GM12878 (cell line): ENCODE data around the gene PCNX1. TPM values are rescaled to one million over a fixed set of nuclear protein-coding genes. Genes with fewer than 3 reads are reported as not detected.

Experiments used
- ATAC-seq: fragments of 200-7000 bp; cut with Tn5 transposase; 3 replicates; pipeline ENCODE4 v1.9.1; 2020; ENCODE audit warnings: mild to moderate bottlenecking, moderate library complexity
- BruUV-seq: library from RNA; stranded (reverse); fragments of 400-500 nt; replicated peaks from 2 replicates; lab custom pipeline; 2021; lab: Mats Ljungman, UMichigan
- CTCF ChIA-PET: fragments of 300-600 bp; sonication (Branson Sonifier 250); formaldehyde crosslinking; extraction: SDS; loops from one replicate; lab custom pipeline; 2021; ENCODE audit warnings: inconsistent platforms; lab: Yijun Ruan, JAX
- POLR2A ChIA-PET: fragments of 350-600 bp; formaldehyde crosslinking; extraction: SDS; loops from one replicate; lab custom pipeline; 2021; ENCODE audit warnings: inconsistent platforms; lab: Charles Lee
- RAD21 ChIA-PET: fragments of 300-600 bp; sonication (Branson Sonifier 250); formaldehyde crosslinking; loops from one replicate; lab custom pipeline; 2023; ENCODE audit warnings: antibody characterized with exemption; ENCODE audit not compliant: unreplicated experiment; lab: Charles Lee
- SMC1A ChIA-PET: fragments of 300-600 bp; sonication (Branson Sonifier 250); formaldehyde crosslinking; loops from one replicate; lab custom pipeline; 2023; ENCODE audit not compliant: unreplicated experiment, uncharacterized antibody; lab: Charles Lee
- DNase-seq: peaks from one replicate; pipeline ENCODE4 v3.0.0-alpha.2; 2011; ENCODE audit warnings: low read depth, low spot score
- FAIRE-seq: peaks from 3 replicates; lab custom pipeline; 2011; peaks lifted over from hg19 to GRCh38; lab: Jason Lieb, UNC
- H2AFZ ChIP-seq: 2 replicates; pipeline ENCODE4 v1.6.0; 2011; ENCODE audit warnings: low read depth, low read length, control low read depth; ENCODE audit not compliant: control insufficient read depth
- H3K27ac ChIP-seq: 2 replicates; pipeline ENCODE4 v1.5.1; 2011; ENCODE audit warnings: control low read depth; ENCODE audit not compliant: control insufficient read depth, insufficient read depth
- H3K27me3 ChIP-seq, 2 experiments: replicated peaks in 1 of 2; 2 replicates each; pipeline versions ENCODE4 v1.6.0 to v1.6.1; 2011; ENCODE audit warnings: low read length in 1 of 2; ENCODE audit not compliant: control insufficient read depth in 2 of 2, insufficient read depth in 2 of 2
- H3K36me3 ChIP-seq, 2 experiments: 2 replicates each; pipeline ENCODE4 v1.5.1; 2011; ENCODE audit warnings: low read length in 1 of 2; ENCODE audit not compliant: control insufficient read depth in 2 of 2, insufficient read depth in 2 of 2
- H3K4me1 ChIP-seq: 2 replicates; pipeline ENCODE4 v1.6.1; 2011; ENCODE audit warnings: mild to moderate bottlenecking, low read length, moderate library complexity, mixed read lengths; ENCODE audit not compliant: control insufficient read depth, insufficient read depth
- H3K4me2 ChIP-seq: 2 replicates; pipeline ENCODE4 v1.6.0; 2011; ENCODE audit warnings: control low read depth; ENCODE audit not compliant: control insufficient read depth, insufficient read depth
- H3K4me3 ChIP-seq: fragments of 200-600 bp; sonication (generic); 2 replicates; pipeline ENCODE4 v1.5.1; 2016
- H3K79me2 ChIP-seq: 2 replicates; pipeline ENCODE4 v1.6.0; 2011; ENCODE audit warnings: low read length; ENCODE audit not compliant: control insufficient read depth, insufficient read depth
- H3K9ac ChIP-seq: 2 replicates; pipeline ENCODE4 v1.8.0; 2011; ENCODE audit warnings: low read length, control low read depth, mixed read lengths; ENCODE audit not compliant: control insufficient read depth, insufficient read depth
- H3K9me3 ChIP-seq: replicated peaks from 3 replicates; pipeline ENCODE4 v1.5.1; 2011; ENCODE audit warnings: mild to moderate bottlenecking, low read length; ENCODE audit not compliant: control insufficient read depth, insufficient read depth
- H4K20me1 ChIP-seq: 2 replicates; pipeline ENCODE4 v1.6.0; 2011; ENCODE audit not compliant: control insufficient read depth, insufficient read depth
- ATF7 ChIP-seq: fragments of 450-650 bp; IDR thresholded peaks from 2 replicates; pipeline ENCODE4 v1.6.1; 2016; ENCODE audit warnings: low read depth, mild to moderate bottlenecking
- CBX5 ChIP-seq: sonication (generic); IDR thresholded peaks from 2 replicates; pipeline ENCODE4 v1.6.1; 2016; ENCODE audit warnings: low read depth, moderate library complexity, mild to moderate bottlenecking, inconsistent platforms
- IKZF2 ChIP-seq, 2 experiments: fragments of 450-650 bp; IDR thresholded peaks; 2 replicates each; pipeline ENCODE4 v1.6.1; 2017; ENCODE audit warnings: mild to moderate bottlenecking in 2 of 2, moderate library complexity in 2 of 2
- RUNX3 ChIP-seq: IDR thresholded peaks from 2 replicates; pipeline ENCODE4 v1.6.1; 2012; ENCODE audit warnings: low read length, inconsistent platforms
- SREBF2 ChIP-seq: IDR thresholded peaks from 2 replicates; pipeline ENCODE4 v1.6.1; 2012; ENCODE audit warnings: mild to moderate bottlenecking, low read length
- TAF1 ChIP-seq: IDR thresholded peaks from 2 replicates; pipeline ENCODE4 v1.6.1; 2011; ENCODE audit warnings: mild to moderate bottlenecking, low read depth, low read length, borderline replicate concordance
- TCF7 ChIP-seq: IDR thresholded peaks from 2 replicates; pipeline ENCODE4 v1.6.1; 2014; ENCODE audit warnings: antibody characterized with exemption, borderline replicate concordance
- YBX1 ChIP-seq: fragments of 450-650 bp; IDR thresholded peaks from 2 replicates; pipeline ENCODE4 v1.6.1; 2016; ENCODE audit warnings: antibody characterized with exemption
- WGBS: methylation state at CpG from one replicate; pipeline ENCODE4 v1.1.6; 2016; ENCODE audit warnings: low lambda C conversion rate; ENCODE audit not compliant: insufficient replicate concordance, insufficient coverage; ENCODE audit errors: missing lambda C conversion rate; 5-methylcytosine and 5-hydroxymethylcytosine counted together
- in situ Hi-C: fragments of 300-500 bp; cut with MboI; formaldehyde crosslinking; loops from 9 replicates; pipeline ENCODE4 v1.14.3; 2018; ENCODE audit warnings: mixed read lengths
- intact Hi-C: fragments of 100-400 bp; cut with micrococcal nuclease; formaldehyde crosslinking; loops from one replicate; pipeline ENCODE4 v1.14.2; 2022; ENCODE audit not compliant: unreplicated experiment
- polyA plus RNA-seq, 11 experiments: library from polyadenylated mRNA; depleted of rRNA in 4 of 11; unstranded in 6 of 11; stranded (reverse) in 5 of 11; fragments of >200 nt; fragmentation: Nextera tagmentation in 4 of 11; fragmentation: Illumina TruSeq in 1 of 11; extraction: Ambion mirVana in 4 of 11; extraction: Trizol in 1 of 11; gene quantifications; 1 replicate in 1 of 11; 2 replicates in 10 of 11; pipeline versions ENCODE4 v1.2.1 to v1.2.3, GENCODE V29; 2011 to 2016; ENCODE audit warnings: inconsistent platforms in 2 of 11, missing spikeins in 2 of 11, low read depth in 1 of 11
- total RNA-seq, 4 experiments: library from RNA; depleted of rRNA in 3 of 4; stranded (reverse); fragments of >200 nt in 3 of 4; fragmentation: Illumina TruSeq in 1 of 4; extraction: Trizol in 1 of 4; gene quantifications; 2 replicates each; pipeline versions ENCODE4 v1.2.1 to v1.2.3, GENCODE V29; 2013 to 2021
- TF ChIP-seq, protein P1 (sequence below): fragments of 450-650 bp; formaldehyde crosslinking; IDR thresholded peaks from 2 replicates; pipeline ENCODE4 v1.5.0; 2022; ENCODE audit warnings: mild to moderate bottlenecking, missing genetic modification characterization
- TF ChIP-seq, protein P2 (sequence below): IDR thresholded peaks from 2 replicates; pipeline ENCODE4 v1.6.1; 2011; ENCODE audit warnings: borderline replicate concordance, low read depth, mild to moderate bottlenecking, moderate library complexity, low read length; ENCODE audit not compliant: insufficient read depth, poor library complexity, severe bottlenecking
- TF ChIP-seq, protein P3 (sequence below): fragments of 450-650 bp; IDR thresholded peaks from 2 replicates; pipeline ENCODE4 v1.6.1; 2017; ENCODE audit warnings: mild to moderate bottlenecking, low read depth, inconsistent platforms; ENCODE audit not compliant: poor library complexity, severe bottlenecking
- TF ChIP-seq, protein P4 (sequence below): fragments of 150-350 bp; IDR thresholded peaks from 2 replicates; pipeline ENCODE4 v1.6.1; 2014; ENCODE audit warnings: mild to moderate bottlenecking, low read depth, low read length

Gene PCNX1
- total and polyA plus RNA-seq, 10 of the 15 experiments (the other 5 are each of a cell fraction or from before 2014, with no cell fraction given) = 4.6 to 53.9 (median 20.5) TPM

DNA sequence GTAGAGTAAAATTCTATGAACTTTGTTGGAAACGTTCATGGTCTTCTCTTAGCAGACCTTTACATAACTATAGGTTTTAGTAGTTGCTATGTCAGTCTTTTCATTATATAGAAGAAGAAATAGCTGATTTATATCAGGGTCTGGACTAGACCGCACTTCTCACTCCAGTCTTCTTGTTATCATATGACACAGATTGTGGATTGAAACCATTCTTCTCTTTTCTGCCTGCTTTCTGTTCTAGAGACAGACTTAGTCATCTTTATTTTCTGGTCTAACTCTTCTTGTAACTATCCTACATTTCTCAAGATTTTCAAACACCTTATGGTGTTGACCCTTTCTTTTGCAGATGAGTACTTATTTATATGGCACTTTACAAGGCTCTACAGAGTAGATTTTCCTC lies 55.7 kb downstream of the PCNX1 start:
- Histone ChIP-seq H4K20me1 (no peaks in the 10 kb centered on the region), H3K9ac (no peak overlapping the region), H3K4me1 (no peaks in the 10 kb centered on the region), H3K36me3 (peaks cover 0 to 4% of the 10 kb centered on the region in 2 experiments; a peak in 2 of 4 replicates), H2AFZ (no peak overlapping the region), H3K4me3 (no peak overlapping the region), H3K27ac (no peak overlapping the region), H3K79me2 (peaks cover 1% of the 10 kb centered on the region; the same call in 1 of the 2 replicates), H3K9me3 (no peaks in the 10 kb centered on the region), H3K4me2 (no peak overlapping the region), H3K27me3 (no peaks in the 10 kb centered on the region)
- CTCF ChIA-PET = interaction anchor here (0.7 to 1.0 kb wide), 3 partner anchors 10 to 143 kb away, joined by 3 to 5 read pairs (median 4); partner anchors contain the start of gene PCNX1
- WGBS = 100% methylated on average over 2 of the region's 2 CpGs
- SMC1A ChIA-PET = interaction anchor here (0.6 to 2.0 kb wide), 5 partner anchors 10 to 145 kb away, joined by 3 to 6 read pairs (median 4); no protein-coding TSS in a partner anchor
- in situ Hi-C loops = no loop called here
- DNase-seq (no peak), ATAC-seq (no peak), FAIRE-seq (no peak)
- BruUV-seq = no TSS peak
- intact Hi-C loops = no loop called here
- POLR2A ChIA-PET = interaction anchor here (0.6 kb wide), 1 partner anchor 101 kb away, joined by 3 read pairs; no protein-coding TSS in a partner anchor
- RAD21 ChIA-PET = no interaction called here
- TF ChIP-seq IKZF2 (IDR thresholded peaks at IDR 0.05) (no peak), TAF1 (no peak), SREBF2 (no peak), YBX1 (no peak), ATF7 (no peak), RUNX3 (no peak), TCF7 (no peak), CBX5 (no peak)
- TF ChIP-seq, protein P1, sequence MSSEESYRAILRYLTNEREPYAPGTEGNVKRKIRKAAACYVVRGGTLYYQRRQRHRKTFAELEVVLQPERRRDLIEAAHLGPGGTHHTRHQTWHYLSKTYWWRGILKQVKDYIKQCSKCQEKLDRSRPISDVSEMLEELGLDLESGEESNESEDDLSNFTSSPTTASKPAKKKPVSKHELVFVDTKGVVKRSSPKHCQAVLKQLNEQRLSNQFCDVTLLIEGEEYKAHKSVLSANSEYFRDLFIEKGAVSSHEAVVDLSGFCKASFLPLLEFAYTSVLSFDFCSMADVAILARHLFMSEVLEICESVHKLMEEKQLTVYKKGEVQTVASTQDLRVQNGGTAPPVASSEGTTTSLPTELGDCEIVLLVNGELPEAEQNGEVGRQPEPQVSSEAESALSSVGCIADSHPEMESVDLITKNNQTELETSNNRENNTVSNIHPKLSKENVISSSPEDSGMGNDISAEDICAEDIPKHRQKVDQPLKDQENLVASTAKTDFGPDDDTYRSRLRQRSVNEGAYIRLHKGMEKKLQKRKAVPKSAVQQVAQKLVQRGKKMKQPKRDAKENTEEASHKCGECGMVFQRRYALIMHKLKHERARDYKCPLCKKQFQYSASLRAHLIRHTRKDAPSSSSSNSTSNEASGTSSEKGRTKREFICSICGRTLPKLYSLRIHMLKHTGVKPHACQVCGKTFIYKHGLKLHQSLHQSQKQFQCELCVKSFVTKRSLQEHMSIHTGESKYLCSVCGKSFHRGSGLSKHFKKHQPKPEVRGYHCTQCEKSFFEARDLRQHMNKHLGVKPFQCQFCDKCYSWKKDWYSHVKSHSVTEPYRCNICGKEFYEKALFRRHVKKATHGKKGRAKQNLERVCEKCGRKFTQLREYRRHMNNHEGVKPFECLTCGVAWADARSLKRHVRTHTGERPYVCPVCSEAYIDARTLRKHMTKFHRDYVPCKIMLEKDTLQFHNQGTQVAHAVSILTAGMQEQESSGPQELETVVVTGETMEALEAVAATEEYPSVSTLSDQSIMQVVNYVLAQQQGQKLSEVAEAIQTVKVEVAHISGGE (CRISPR knock-in tag) = no peak
- TF ChIP-seq, protein P2, sequence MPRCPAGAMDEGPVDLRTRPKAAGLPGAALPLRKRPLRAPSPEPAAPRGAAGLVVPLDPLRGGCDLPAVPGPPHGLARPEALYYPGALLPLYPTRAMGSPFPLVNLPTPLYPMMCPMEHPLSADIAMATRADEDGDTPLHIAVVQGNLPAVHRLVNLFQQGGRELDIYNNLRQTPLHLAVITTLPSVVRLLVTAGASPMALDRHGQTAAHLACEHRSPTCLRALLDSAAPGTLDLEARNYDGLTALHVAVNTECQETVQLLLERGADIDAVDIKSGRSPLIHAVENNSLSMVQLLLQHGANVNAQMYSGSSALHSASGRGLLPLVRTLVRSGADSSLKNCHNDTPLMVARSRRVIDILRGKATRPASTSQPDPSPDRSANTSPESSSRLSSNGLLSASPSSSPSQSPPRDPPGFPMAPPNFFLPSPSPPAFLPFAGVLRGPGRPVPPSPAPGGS = no peak
- TF ChIP-seq, protein P3, sequence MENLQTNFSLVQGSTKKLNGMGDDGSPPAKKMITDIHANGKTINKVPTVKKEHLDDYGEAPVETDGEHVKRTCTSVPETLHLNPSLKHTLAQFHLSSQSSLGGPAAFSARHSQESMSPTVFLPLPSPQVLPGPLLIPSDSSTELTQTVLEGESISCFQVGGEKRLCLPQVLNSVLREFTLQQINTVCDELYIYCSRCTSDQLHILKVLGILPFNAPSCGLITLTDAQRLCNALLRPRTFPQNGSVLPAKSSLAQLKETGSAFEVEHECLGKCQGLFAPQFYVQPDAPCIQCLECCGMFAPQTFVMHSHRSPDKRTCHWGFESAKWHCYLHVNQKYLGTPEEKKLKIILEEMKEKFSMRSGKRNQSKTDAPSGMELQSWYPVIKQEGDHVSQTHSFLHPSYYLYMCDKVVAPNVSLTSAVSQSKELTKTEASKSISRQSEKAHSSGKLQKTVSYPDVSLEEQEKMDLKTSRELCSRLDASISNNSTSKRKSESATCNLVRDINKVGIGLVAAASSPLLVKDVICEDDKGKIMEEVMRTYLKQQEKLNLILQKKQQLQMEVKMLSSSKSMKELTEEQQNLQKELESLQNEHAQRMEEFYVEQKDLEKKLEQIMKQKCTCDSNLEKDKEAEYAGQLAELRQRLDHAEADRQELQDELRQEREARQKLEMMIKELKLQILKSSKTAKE = no peak
- TF ChIP-seq, protein P4, sequence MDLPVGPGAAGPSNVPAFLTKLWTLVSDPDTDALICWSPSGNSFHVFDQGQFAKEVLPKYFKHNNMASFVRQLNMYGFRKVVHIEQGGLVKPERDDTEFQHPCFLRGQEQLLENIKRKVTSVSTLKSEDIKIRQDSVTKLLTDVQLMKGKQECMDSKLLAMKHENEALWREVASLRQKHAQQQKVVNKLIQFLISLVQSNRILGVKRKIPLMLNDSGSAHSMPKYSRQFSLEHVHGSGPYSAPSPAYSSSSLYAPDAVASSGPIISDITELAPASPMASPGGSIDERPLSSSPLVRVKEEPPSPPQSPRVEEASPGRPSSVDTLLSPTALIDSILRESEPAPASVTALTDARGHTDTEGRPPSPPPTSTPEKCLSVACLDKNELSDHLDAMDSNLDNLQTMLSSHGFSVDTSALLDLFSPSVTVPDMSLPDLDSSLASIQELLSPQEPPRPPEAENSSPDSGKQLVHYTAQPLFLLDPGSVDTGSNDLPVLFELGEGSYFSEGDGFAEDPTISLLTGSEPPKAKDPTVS = no peak
